Stimulated activated CD4-positive, alpha-beta T cell treated with anti-CD3 and anti-CD28 coated beads, Interleukin-2, amount 100 ng/mL, for 48 hours (primary cell): ENCODE results near the gene POLR2C.

Source experiments
- DNase-seq, 2 donors: peaks; one replicate each; pipeline ENCODE4 v3.0.0-alpha.2; 2020

POLR2C gene

DNA sequence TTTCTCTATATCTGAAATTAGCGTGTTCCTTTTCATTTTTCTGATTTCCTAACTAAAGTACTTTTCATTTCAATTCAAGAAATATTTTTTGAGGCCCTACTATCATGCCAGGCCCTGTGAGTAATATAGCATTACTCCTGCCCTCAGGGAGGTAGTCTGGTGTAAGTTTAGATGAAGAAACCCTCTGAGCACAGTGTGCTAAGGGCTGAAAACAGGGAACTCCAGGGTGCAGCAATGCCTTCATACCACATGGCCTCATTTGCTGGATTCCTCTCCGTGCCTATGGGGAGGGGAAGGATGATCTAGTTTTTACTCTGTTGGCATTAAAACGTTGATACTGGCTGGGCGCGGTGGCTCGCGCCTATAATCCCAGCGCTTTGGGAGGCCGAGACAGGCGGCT is 10.5 kb upstream of the POLR2C start:
- no peak for DNase-seq

DNA sequence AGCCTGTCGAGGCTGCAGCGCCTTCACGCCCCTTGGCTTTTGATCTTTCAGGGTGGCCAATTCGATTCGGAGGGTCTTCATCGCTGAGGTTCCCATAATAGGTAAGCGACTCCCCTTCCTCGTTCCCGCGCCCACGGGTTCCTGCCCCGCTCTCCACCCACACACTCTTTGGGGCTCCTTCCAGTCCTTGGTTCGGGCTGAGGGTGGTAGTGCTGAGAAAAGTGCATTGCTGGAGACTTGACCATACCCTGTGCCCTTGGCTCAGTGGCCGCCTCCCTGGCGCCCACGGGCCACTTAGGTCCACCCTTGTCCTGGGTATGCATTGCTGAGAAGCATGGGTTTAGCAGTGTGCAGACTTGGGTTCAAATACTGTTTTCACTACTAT is 491 bp downstream of the POLR2C start:
- no peak for DNase-seq

DNA sequence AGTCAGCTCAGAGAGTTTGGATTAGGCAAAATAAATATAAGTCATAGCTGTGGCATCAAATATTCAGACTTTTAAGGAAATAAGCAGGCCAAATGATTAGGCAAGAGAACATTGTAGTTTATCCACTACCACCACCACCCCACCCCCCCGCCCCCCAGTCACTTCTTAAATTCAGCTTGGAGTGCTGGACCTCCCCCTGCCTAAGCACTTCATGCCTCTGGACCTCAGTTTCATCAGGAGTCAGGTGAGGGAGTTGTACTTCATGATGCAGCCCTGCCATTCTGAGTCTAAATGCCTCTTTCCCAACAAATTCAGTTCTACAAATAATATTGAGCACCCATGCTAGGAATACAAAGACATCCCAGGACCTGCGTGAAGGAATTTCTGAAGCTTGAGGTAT is 2.0 kb downstream of the POLR2C start:
- DNase-seq: no peak

DNA sequence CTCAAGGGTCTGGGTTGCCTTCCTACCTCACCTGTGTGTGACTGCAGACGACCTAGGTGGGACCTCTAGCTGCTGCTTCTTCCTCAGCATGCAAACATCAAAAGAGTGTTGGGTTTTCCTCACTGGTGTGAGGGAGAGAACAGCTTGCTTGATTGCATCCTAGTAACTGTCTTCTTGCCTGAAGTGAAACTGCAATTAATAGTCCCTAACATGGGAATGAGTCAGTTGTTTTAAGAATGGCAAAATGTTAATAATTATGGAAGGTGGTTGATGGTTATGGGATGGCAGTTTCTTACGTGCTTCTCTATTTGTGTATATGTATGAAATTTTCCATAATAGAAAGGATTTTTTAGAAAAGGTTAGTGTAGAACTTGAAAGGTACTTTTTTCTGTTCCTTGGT is 5.9 kb downstream of the POLR2C start:
- no peak for DNase-seq

DNA sequence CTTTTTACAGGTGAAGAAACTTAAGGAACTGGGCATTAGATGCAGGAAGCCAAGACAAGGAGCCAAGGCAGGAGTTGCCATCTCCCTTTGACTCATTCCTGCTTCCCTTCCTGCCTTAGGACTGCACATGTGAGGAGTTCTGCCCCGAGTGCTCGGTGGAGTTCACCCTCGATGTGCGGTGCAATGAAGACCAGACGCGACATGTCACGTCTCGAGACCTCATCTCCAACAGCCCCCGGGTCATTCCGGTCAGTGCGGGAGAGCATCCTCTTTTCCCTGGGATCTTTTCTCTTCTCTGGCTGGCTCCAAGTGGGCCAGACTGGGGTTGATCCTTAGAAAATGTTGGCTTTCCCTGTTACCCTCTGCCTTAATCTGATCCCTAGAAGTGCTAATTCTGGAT is 6.6 kb downstream of the POLR2C start:
- no peak for DNase-seq

DNA sequence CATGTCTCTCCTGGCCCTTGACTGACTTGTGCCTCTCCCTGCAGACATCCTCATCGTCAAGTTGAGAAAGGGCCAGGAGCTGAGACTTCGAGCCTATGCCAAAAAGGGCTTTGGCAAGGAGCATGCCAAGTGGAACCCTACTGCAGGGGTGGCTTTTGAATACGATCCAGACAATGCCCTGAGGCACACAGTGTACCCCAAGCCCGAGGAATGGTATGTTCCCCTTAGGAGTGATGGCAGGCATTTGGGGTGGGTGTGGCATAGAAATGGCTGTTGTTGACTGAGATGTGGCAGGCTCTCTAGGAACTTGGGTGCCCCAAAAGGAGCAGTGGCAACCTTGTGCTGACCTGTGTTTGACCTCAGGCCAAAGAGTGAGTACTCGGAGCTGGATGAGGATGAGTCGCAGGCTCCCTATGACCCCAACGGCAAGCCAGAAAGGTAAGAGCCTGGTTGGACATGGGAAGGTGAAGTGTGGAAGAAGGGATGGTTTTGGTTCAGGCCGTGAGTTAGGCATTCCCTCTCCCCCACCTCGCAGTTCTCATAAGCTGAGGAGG is 7.5 kb downstream of the POLR2C start:
- DNase-seq: no peak

DNA sequence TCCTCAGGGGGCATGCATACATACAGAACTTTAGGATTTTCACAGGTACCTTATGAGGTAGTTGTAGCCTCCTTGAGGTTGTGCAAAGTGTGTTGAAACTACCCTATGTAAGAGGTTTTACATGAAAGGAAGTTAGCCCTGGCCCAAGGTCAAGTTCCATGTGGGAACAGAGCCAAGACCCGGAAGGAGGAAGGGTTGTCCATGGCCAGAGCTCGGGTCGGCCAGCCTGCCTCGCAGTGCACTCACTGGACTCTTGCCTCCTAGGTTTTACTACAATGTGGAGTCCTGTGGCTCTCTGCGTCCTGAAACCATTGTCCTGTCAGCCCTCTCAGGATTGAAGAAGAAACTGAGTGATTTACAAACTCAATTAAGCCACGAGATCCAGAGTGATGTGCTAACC is 8.2 kb downstream of the POLR2C start:
- no peak for DNase-seq

DNA sequence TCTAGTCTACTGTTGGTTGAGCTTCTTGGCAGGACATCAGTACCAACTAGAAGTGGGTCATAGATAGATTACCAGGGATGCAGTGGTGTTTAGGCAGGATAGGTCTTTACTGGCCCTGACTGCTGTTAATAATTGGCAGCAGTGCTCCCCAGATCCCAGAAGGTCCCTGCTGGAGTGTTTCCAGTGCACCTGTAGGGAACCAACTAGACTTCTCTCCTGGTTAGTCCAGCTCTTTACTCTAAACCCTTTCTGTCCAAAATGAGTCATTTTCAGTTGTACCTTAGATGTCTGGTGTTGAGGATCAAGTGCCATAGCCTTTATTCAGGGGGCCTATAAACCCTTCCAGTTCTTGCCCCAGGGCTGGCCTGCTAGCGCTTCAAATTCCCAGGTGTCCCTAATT is 8.7 kb downstream of the POLR2C start:
- DNase-seq: no peak

DNA sequence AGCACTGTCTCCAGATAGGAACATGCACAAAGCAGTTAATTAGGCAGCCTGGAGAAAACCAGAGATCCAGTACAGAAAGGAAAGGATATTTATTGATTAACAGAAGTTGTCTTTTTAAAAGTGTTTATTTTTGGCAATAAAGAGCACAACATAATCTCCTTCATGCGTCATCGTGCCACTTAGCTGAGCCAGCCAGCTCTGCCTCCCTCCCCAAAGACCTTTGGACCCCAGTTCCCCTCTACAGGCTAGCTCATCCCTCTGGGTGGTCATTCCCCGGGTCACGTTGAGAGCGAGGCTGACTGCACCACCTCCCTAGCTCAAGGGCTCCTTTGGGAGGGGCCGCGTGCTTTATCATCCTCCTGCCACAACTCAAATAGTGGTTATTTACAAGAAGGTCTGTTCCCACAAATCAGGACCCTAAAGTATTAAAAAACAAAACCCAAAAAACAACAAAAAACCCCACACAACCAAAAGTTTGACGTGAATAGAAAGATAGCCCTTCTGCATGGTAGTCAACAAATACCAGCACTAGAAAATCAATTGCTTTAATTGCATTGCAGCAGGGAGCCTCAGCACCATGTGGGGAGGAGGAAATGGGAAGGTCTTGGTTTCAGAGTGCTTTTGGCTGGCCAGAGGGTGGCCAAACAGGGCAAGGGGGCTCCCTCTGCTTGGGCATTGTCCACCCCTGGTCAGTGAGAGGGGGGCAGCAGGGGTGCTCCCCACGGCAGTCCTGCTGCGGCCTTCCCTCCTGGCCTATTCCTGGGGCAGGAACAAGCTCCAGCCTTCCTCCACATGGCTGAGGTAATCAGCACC is 9.6 kb downstream of the POLR2C start:
- DNase-seq: no peak

DNA sequence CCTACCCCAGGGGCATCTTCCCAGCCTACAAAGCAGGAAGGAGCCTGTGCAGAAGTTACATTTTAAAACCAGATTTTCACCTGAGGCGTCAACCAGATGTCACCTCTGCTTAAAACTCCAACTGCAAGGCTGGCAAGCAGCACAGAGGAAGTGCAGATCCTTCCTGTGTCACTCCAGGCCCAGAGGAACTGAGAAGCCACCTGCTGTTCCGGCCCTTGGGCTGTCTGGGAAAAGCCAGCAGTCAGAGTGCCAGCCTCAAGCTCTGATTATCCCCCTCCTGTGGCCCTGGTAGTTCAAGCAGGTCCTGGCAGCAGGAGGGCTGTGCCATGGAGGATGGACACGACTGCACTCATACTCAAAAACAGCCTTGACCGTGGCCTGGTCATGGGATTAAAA is 10.2 kb downstream of the POLR2C start:
- DNase-seq: no peak

DNA sequence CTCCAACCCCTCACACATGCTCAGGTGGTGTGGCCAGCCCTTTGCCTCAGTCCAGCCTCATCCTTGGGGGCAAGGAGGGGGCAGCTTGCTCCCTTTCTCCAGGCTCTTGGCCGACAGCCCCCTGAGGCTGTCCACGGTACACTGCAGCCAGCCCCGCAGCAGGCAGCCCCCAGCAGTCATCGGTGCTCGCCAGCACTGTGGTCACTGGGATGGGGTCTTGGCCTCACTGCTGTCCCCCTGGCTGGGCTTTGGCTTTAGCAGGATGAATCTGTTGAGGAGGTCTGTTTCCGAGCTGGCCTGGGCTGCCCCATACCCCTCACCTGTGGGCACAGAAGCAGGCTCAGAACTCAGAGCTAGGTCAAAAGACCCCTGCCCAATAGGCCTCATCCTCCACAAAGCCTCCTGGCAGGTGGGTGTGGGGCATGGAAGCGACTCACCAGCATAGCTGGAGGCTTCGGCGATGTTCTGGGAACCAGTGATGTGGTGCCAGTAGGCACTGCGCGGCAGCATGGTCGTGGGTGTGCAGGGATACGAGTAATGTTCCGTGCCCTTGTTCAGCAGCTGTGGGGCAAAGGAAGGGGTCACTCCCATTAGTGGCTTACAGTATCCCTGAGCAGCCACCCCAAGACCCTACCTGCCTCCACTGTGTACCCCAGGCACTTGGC is 10.8 kb downstream of the POLR2C start:
- no peak for DNase-seq

DNA sequence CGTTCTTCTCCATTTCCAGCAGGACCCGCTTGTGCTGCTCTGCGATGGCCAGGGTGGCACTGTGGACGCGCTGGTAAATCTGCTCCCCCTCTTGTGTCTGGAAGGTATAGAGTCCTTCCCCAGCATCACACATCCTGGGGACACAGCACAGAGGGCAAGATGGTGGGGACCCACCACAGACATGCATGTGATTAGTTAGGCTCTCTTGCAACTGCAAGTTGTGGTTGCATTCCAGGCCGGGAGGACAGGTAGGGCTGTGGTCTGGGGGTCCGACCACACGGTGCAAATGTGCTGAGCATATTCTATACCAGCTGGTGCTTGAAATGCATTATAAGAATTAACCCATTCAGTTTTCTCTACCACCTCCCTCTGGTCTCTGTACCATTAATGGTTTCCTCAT is 11.4 kb downstream of the POLR2C start:
- no peak for DNase-seq

DNA sequence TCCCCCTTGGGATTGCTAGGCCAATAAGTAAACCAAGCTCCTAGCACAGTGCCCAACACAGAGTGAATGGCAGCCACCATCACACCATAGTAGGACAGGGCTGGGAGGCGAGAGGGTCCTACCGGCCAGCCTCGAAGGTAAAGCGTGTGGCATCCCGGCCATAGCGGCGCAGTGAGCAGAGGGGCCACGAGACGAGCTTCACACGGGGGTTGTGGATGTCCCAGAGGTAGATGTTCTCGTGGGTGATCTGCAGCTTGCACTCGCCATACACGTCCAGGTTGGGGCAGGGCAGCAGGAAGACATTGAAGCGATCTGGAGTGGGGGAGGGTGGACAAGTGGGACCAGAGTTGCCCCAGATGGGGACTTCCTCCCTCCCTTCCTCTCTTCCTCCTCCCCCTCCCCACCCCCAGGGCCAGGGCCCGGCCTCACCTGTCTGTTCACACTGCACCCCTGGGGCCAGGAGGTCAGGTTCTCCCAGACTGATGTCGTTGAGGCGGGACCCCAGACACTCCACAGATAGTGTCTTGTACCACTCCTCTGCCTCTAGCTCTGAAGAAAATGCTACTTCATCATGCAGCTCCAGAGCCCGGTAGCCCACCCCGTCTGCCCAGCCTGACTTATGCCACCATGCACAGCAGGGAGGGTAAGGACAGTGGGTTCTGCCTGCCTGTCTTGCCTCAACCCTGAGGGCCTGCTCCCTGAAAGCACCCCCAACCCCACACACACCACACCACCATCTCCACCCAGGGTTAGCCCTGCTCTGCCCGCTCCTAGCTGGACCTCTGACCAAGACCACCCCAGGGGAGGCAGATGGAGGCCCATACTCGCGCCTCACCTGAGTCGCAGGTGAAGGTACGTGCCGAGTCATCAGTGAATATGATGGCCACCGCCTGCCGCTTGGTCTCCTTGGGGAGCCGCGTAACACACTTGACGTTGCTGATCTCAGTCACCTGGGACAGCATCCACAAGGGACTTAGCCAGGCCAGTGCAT is 12.5 kb downstream of the POLR2C start:
- DNase-seq: no peak

DNA sequence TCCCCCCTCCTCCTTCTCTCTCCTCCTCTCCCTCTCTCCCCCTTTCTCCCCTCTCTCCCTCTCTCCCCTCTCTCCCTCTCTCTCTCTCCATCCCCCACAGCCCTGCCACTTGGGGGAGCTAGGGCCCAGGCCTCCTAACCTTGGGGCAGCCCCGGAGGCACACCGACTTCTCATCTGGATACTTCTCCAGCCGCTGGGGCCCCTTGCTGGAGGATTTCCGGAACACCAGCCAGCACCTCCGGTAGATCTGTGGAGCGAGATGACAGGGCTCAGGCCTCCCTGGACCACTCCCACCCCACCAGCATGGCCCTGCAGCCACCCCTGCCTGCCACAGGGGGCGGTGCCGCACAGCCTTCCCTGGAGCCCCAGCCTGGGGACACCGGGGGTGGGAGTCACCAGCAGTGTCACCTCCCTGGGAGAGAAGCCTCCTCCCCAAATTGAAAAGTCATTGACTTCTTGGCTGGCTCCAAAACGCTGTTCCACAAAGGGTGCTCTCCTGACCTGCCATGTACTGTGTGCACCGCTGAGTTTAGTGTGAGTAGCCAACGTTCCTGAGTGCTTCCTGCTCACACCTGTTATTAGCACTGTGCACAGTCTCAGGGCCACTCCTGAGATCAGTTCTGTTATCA is 13.3 kb downstream of the POLR2C start:
- peak; percentile 61 to 88 for DNase-seq

DNA sequence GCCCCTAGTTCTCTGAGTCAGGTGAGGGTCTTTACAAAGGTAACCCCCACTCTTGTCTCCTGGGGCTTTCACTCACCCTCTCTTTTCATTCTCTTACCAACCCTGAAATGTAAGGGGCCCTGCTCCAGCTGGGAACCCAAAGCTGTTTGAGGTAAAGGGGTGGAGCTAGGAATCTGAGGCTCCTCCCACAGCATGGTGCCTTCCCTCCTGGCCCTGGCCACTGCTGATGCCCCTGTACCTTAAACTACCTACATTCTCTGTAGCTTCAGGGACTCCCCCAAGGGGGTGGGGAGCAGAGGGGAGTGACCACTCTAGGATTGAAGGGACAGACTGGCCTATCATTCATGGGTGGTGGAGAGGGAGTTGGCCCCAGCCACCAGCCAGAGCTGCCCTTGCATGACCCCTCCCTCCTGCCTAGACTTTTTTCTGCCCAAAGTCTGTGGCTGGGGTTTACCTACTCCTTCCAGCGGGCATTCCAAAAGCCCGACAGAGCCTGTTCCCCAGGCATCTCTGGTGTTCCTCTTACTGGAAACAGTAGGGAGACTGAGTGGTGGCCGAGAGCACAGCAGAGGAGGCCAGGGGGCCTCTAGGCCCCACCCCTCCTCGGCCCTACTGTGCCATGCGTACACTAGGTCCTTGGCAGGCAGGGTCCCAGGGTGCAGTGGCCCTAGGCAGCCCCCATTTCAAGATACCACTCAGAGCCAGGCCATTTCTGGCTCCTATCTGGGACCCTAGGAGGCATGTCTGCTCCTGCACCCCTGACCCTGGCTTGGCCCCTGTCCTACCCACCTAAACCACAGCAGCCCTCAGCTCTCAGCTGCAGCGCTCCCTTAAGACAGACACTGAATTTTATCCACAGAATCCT is 14.3 kb downstream of the POLR2C start:
- DNase-seq: no peak

DNA sequence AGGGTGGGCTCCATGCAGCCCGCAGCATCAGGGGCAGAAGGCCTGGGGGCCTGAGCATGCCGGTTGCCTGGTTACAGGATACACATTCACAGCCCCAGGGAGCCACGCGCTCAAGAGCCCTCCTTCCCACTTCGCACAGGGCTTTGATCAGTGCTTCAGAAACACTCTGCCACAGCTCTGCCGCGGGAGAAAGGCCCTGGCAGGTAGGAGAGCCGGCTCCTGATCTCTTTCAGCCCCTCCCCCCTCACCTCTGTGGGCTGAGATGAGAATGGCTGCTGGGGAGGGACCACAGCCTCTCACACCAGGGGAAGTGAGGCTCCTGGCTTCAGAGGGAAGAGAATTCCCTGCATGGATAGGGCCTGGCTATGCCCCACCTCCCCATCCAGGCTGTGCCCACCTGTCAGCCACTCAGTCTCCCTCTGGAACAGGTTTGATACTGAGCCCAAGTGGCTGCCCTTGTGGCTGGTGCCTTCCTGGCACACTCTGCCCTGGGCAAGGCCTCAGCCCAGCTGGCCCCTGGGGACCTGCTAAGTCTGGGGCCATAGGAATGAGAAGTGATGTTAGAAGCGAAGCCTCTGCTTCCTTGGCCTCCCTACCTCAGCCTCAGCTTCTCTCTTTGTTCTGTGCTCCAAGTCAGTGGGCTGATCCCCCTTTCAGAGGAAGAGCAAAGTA is 15.2 kb downstream of the POLR2C start:
- no peak for DNase-seq

DNA sequence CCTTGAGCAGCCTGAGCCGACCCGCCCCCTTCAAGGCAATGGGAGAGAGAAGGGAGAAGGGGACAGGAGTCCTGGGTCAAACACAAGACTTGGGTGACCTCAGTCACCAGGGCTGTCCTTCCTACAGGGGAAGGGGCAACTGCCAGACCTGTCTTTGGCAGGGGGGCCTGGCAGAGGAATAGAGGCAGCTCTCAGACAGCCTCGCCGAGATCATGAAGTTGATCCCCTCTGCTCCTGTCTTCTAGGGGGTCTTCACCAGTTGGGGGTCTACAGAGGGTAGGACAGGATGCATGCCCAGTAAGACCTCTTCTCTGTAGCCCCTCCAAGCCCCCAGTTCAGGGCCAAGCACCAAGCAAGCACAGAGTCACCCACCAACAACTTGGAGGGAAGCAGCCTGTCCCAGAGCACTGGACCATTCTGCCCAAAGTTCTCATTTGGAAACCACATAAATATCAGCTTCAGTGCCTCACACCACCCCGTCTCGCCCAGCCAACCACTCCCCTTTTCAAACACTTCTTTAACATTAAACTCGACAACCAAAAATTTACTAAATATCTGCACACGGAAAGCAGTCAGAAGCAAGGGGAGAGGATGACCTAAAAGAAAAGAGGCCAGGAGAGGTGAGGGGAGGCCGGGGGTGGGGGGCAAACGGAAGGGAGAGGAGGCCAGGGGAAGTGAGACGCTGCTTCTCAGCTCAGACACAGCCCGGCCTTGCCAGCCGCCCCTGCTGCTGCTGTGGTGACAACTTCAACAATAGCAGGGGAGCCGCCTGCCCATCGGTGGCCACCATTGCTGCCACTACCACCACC is 16.1 kb downstream of the POLR2C start:
- DNase-seq: no peak

DNA sequence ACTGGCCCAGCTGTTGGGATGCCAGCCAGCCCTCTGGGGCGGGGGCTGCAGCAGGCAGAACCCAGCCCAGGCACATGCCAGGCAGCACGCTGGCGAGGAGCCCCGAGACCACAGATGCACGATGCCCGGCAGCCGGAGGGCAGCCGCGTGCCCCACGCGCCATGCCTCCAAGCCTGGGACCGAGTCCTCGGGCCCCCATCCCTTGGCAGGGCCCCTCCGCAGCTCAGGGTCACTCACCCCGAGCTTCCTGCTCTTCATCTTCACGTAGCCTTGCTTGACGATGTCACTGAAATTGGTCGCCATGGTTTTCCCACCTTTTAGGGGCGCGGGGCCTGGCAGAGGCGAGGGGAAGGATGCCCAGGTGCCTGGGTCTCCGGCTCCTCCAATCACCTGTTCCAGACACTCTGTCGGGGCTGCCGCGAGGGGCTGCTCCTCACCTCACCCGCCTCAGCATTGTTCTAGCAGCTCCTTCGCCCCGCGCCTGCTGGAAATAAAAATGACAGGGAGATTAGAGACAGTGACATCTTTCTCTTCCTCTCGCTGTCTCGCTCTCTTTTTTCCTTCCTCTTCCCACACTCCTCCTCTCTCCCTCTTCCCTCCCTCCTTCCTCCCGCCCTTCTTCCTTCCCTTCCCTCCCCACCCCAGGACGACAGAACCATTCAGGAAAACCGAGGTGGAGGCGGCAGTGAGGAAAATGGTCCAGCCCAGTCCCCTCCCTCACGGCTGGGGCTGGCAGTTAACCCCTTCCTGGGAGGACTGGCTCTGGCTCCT is 16.9 kb downstream of the POLR2C start:
- DNase-seq: no peak

DNA sequence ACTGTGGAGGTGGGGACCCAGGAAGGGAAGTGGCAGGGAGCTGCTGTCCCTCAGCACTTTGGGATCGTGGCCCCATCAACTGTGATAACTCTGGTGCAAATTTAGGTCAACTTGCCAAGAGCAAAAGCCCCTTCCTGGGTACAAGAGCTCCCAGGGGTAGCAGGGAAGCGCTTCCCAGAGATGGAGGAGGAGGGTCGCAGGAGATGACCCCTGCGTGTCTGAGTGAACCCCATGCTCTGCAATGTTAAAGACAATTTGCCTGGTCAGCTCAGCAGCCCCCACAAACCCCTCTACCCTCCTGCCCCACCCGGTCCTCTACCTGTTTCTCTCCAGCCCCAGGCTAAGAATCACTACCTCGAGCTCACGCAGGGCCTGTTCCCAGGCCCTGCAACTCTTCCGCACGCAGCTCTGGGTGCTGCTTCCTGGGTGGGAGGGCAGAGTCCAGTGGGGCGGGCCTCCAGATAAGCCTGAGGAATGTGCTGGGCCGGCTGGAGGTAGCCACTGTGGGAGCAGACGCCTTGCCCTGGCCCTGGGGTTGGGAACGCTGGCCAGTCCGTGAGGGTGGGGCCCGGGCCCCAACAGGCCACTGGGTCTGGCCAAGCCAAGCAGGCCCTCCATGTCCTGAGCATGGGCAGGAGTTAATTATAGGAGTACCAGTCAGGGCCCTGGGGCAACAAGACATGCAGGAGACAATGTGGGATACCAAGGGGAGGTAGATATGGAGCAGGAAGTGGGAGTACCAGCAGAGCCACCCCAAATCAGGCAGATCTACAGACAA is 17.7 kb downstream of the POLR2C start:
- no peak for DNase-seq
